GM12865 (cell line): ENCODE results near the gene ADGRD2.
A peak's percentile ranks its signal among the peaks of the same experiment; 100 is the strongest.

Experiments
- DNase-seq: peaks from one replicate; pipeline ENCODE4 v3.0.0; 2010; ENCODE audit warnings: low read depth
- H3K4me3 ChIP-seq: 2 replicates; pipeline ENCODE4 v1.5.1; 2011; ENCODE audit warnings: mild to moderate bottlenecking, low read depth, low read length, control low read depth
- CTCF ChIP-seq: IDR thresholded peaks from 2 replicates; pipeline ENCODE4 v1.5.1; 2011; ENCODE audit warnings: low read length, control low read depth, low read depth, inconsistent platforms; ENCODE audit not compliant: insufficient read depth; ENCODE audit errors: missing control alignments

ADGRD2 gene

DNA sequence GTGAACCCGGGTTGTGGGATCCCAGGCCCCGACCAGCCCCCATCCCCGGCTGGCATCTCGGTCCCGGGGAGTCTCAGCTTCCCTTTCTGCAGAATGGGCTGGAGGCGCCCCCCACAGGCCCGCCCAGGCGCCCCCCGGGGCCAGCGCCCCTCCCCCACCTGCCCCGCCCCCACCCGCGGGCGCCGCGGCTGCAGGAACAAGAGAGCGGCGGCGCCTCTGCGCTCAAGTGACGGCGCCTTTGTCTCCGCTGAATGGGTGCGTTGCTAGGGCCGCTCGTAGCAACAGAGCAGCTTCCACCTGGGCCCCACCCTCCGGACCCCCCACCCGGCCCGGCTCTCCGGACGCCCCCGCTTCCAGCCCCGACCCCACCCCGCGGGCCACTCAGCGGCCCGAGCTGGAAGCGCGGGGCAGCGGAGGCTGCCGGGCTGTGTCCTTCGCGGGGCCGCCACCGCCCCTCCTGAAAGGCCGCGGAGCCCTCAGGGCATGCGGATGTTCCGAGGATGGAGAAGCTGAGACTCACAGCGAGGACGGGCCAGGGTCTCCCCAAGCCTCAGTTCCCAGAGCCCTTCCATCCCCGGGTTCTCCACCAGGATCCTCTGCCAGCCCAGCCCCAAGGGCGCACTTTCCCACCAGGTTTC, 27.5 kb downstream of the ADGRD2 start:
- TF ChIP-seq CTCF: no peak
- no peak for DNase-seq
- no peak overlapping the region for H3K4me3 ChIP-seq

- H3K4me3 ChIP-seq: no peak overlapping the region
- TF ChIP-seq CTCF: no peak
- no peak for DNase-seq
Observed at GRCh38 chr9:124478354-124478753, 28.1 kb downstream of the ADGRD2 start.

DNA sequence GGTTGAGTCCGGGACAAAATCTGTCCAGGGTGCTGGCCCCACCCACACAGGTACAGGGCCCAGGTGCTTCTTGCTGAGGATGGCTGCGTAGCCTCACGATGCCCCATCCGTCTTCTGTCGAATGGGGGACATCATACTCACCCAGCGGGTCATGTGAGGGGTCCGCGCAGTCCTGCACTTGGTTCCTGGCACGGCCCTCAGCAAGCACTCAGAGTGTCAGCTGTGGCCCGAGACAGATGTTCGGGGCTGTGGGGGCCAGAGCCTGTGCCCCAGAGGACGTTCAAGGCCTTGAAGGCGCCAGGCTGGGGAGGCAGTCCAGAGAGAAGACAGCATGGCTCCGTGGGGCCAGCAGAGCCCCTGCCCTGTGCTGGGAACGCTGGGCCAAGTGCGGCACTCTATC, 29.1 kb downstream of the ADGRD2 start:
- no peak for TF ChIP-seq CTCF
- no peak for DNase-seq
- H3K4me3 ChIP-seq: no peak overlapping the region

DNA sequence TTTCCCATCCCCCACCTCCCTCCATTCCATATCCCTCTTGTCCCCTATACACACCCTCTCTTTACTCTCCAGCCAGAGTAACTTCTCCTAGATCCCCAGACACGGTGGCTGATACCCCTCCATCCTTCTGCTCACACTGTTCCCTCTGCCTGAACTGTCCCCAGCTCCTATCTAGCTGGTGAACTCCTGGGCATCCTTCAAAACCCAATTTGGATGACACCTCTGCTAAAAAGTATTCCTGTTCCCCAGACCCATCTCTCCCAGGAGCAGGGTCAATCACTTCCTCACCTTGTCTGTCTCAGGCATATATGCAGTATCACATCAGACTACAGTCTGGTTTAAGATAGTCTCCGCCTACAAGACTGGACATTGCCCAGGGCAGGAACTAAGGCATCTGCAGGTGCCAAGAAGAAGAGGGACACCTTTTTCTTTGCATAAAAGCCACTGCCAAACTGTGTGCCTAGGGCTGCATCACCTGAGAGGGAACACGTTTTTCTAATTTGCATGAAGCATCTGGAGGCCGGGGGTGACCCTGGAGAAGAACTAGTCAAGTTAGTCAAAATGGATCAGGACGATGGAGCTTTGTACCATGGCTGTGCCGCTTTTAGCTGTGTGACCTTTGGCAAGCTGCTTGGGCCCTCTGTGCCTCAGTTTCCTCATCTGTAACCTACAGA, 29.8 kb downstream of the ADGRD2 start:
- DNase-seq: no peak
- no peak for TF ChIP-seq CTCF
- H3K4me3 ChIP-seq: no peak overlapping the region

DNA sequence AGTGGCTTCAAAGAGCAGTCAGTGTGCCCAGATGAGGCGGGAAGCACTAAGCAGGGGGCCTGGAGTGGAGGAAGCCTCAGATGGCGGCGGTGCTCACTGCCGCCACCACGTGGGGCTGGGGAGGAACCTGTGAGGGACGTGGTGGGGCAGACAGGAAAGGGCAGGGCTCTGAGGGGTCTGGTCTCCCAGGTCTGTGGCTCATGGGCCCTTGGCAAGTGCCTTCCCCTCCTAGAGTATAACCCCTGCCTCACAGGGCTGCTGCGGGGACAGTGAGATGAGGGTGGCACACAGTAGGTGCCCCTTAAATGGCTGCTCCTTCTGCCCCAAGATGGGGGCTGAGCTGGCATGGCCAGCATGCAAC, 30.4 kb downstream of the ADGRD2 start:
- DNase-seq: peak; percentile 50
- TF ChIP-seq CTCF: peak; percentile 67
- H3K4me3 ChIP-seq: no peak overlapping the region

- H3K4me3 ChIP-seq: no peak overlapping the region
- no peak for DNase-seq
- no peak for TF ChIP-seq CTCF
Observed at GRCh38 chr9:124481115-124481514, 30.9 kb downstream of the ADGRD2 start.

DNA sequence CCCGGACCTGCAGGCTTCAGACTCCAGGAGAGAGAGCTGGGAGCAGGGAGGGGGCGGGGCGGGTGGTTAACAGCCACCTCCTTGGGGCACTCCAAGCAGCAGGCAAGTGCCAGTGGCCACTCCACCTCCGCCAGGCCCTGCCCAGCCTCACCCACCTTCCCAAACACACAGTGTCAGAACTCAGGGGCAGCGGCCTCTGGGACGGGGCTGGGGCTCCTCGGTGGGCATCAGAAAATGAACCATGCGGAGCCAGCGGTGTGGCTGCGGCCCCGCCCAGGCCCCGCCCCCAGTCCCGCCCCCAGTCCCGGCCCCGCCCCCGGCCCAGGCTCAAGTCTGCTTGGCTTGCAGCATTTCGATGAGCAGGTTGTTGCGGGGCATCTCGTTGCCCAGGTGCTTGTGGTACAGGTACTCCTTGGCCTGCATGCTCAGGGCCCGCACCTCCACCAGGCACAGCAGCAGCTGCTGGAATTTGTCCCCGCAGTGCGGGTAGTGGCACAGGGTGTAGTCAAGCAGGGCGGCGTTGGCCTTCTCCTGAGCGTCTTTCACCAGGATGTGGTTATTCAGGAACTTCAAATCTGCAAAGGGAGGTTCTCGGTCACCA, 32.3 kb downstream of the ADGRD2 start:
- no peak for TF ChIP-seq CTCF
- no peak for DNase-seq
- H3K4me3 ChIP-seq: no peak overlapping the region
